Measurements from ENCODE around the gene PPIP5K1.

The PPIP5K1 gene

GRCh38 chr15:43527016-43527801 lies 62.8 kb downstream of the PPIP5K1 start:
- H3K9me3 ChIP-seq (ENCODE audit: severe bottlenecking): no peaks in the 10 kb centered on the region
- no peak overlapping the region for H3K4me3 ChIP-seq (ENCODE audit: low read depth, low read length)
- no peak for DNase-seq
- no peak for TF ChIP-seq CTCF (IDR thresholded peaks at IDR 0.05; ENCODE audit: low read depth, low read length)
- H3K27me3 ChIP-seq (ENCODE audit: insufficient read depth, low read depth, severe bottlenecking): no peaks in the 10 kb centered on the region
- no peak overlapping the region for H3K27ac ChIP-seq
- peaks cover 27% of the 10 kb centered on the region for H3K36me3 ChIP-seq

- no peak overlapping the region for H3K27ac ChIP-seq
- H3K4me3 ChIP-seq (ENCODE audit: low read depth, low read length): no peak overlapping the region
- no peaks in the 10 kb centered on the region for H3K9me3 ChIP-seq (ENCODE audit: severe bottlenecking)
- no peak for DNase-seq
- no peaks in the 10 kb centered on the region for H3K27me3 ChIP-seq (ENCODE audit: insufficient read depth, low read depth, severe bottlenecking)
- H3K36me3 ChIP-seq: peaks cover 35% of the 10 kb centered on the region
- no peak for TF ChIP-seq CTCF (IDR thresholded peaks at IDR 0.05; ENCODE audit: low read depth, low read length)
Measured at GRCh38 chr15:43526261-43526930, 63.6 kb downstream of the PPIP5K1 start.

GRCh38 chr15:43525131-43525530 lies 64.9 kb downstream of the PPIP5K1 start:
- Histone ChIP-seq H3K9me3 (ENCODE audit: severe bottlenecking) (no peaks in the 10 kb centered on the region), H3K27ac (no peak overlapping the region), H3K27me3 (ENCODE audit: insufficient read depth, low read depth, severe bottlenecking) (no peaks in the 10 kb centered on the region), H3K4me3 (ENCODE audit: low read depth, low read length) (no peak overlapping the region), H3K36me3 (peaks cover 46% of the 10 kb centered on the region)
- no peak for DNase-seq
- no peak for TF ChIP-seq CTCF (IDR thresholded peaks at IDR 0.05; ENCODE audit: low read depth, low read length)

- TF ChIP-seq CTCF (IDR thresholded peaks at IDR 0.05; ENCODE audit: low read depth, low read length): 0 out of 2 replicates have a peak, but pooled peaks have one; percentile 6
- Histone ChIP-seq H3K4me3 (ENCODE audit: low read depth, low read length) (no peak overlapping the region), H3K9me3 (ENCODE audit: severe bottlenecking) (no peaks in the 10 kb centered on the region), H3K27me3 (ENCODE audit: insufficient read depth, low read depth, severe bottlenecking) (no peaks in the 10 kb centered on the region), H3K36me3 (peaks cover 46% of the 10 kb centered on the region), H3K27ac (no peak overlapping the region)
- DNase-seq: no peak
Measured at GRCh38 chr15:43524254-43524845, 65.7 kb downstream of the PPIP5K1 start.

- TF ChIP-seq CTCF (IDR thresholded peaks at IDR 0.05; ENCODE audit: low read depth, low read length): no peak
- Histone ChIP-seq H3K36me3 (peaks cover 46% of the 10 kb centered on the region), H3K27ac (no peak overlapping the region), H3K9me3 (ENCODE audit: severe bottlenecking) (no peaks in the 10 kb centered on the region), H3K27me3 (ENCODE audit: insufficient read depth, low read depth, severe bottlenecking) (no peaks in the 10 kb centered on the region), H3K4me3 (ENCODE audit: low read depth, low read length) (no peak overlapping the region)
- DNase-seq: no peak
Measured at GRCh38 chr15:43523646-43524045, 66.4 kb downstream of the PPIP5K1 start.
